GM03348 (cell line): ENCODE data around the gene PNMT.
A peak's percentile ranks its signal among the peaks of the same experiment; 100 is the strongest.

Experiments used
- DNase-seq: peaks from one replicate; pipeline ENCODE4 v3.0.0; 2012; ENCODE audit warnings: low spot score

Gene PNMT

DNA sequence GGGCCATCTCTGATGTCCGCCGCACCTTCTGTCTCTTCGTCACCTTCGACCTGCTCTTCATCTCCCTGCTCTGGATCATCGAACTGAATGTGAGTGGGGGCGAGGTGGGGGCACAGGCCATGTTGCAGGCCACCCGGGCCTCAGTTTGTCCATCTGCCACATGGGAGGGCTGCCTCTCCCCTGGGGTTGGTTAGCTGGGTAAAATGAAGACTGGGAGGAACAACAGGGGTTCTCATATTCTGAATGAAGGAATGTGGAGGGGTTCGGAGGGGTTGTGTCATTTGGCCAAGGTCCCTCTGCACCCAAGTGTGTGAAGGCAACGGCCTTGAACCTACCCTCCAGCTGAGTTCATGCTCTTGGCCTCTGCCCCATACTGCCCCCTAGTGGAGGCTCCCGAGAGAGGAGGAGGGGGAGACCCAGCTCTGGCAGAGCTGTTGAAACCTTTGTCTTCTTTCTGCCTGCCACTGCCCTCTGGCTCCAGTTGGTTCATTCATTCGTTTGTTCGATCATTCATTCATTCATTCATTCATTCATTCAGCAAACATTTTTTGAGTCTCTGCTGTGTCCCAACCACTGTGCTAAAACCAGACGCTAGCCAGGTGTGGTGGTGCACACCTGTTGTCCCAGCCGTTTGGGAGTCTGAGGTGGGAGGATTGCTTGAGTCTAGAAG is 14.5 kb upstream of the PNMT start:
- peak; percentile 85 for DNase-seq

DNA sequence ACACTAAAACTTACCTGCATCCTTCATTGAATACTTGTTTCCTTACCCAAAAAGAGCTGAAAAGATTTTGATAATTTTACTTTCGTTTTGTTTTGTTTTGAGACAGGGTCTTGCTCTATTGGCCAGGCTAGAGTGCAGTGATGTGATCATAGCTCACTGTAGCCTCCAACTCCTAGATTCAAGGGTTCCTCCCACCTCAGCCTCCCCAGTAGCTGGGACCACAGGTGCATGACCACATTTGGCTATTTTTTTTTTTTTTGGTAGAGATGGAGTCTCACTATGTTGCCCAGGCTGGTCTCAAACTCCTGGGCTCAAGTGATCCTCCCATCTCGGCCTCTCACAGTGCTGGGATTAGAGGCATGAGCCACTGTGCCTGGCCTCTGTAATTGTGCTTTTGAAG is 13.1 kb upstream of the PNMT start:
- DNase-seq = no peak

DNA sequence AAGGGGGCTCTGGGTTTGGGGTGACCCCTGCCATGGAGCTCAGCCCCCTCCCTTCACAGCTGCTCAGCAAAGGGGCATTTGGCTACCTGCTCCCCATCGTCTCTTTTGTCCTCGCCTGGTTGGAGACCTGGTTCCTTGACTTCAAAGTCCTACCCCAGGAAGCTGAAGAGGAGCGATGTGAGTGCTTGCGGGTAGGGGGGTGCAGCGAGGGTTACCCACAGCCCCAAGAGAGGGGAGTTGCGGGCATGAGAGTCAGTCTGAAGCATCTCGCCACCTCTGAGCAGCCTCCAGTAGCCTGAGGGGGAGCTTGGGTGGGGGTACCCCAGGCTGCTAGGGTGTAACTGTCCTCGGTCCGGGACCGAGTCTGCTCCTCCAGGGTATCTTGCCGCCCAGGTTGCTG is 9.9 kb upstream of the PNMT start:
- no peak for DNase-seq

GRCh38 chr17:39658760-39659159 is 9.5 kb upstream of the PNMT start:
- no peak for DNase-seq

GRCh38 chr17:39659279-39660010 is 8.8 kb upstream of the PNMT start:
- DNase-seq = no peak

DNA sequence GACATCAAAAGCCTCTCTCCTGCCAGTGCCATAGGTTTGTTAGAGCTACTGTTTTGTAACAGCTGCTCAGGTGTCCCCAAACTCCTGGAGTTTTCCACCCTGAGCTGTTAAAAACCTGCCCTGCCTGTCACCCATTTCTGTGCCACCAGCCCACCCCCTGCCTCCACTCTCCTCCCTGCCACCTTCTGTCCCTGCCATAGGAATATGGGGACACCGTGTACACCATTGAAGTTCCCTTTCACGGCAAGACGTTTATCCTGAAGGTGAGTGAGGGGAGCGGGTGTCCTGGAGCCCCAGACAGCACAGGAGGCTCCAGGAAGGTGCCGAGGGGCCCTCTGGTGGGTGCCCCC is 8.3 kb upstream of the PNMT start:
- no peak for DNase-seq

GRCh38 chr17:39660397-39661385 is 7.6 kb upstream of the PNMT start:
- no peak for DNase-seq

DNA sequence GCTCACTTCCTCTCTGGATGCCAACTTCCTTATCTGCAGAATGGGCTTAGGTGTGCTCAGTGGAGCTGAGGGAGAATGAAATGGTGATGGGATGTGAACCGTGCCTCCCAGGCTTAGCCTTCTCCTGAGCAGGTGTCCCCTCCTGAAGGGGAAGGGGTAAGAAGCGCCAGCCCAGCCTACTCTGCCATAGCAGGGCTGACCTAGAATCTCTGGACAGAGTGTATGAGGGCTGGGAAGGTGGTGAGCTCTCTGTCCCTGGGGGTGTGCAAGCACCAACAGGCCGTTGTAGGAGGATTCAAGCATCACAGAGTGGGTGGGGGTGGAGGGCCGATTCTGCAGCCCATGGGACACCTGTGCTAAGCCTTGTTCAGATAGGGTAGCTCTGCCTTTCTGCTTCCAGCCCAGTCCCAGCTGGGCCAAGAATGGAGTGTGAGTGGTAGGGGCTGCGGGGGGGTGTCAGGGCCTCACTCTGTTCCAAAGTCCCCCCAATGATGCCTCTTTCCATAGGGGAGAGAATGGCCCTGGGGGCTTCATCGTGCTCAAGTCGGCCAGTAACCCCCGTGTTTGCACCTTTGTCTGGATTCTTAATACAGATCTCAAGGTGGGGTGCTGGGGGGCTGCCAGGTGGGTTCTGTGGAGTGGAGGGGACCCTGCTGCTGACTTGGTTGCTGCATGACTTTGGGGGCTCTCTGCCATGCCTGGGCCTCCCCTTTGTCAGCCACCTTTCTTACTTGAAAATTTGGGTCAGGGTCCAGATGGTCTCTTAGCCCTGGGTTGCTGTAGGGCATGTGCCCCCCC is 6.3 kb upstream of the PNMT start:
- no peak for DNase-seq

DNA sequence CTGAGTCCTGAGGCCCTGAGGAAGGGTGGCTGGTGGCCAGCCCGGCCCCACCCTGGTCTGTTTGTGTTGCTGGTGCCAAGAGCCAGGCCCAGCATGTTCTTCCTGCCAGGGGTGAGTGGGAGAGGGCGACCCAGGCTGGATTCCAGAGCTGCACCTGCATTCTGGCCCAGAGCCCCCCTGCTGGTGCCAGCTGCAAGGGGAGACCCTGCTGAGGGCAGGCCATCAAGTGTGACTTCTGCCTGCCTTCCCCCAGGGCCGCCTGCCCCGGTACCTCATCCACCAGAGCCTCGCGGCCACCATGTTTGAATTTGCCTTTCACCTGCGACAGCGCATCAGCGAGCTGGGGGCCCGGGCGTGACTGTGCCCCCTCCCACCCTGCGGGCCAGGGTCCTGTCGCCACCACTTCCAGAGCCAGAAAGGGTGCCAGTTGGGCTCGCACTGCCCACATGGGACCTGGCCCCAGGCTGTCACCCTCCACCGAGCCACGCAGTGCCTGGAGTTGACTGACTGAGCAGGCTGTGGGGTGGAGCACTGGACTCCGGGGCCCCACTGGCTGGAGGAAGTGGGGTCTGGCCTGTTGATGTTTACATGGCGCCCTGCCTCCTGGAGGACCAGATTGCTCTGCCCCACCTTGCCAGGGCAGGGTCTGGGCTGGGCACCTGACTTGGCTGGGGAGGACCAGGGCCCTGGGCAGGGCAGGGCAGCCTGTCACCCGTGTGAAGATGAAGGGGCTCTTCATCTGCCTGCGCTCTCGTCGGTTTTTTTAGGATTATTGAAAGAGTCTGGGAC is 5.5 kb upstream of the PNMT start:
- DNase-seq = no peak

GRCh38 chr17:39663340-39663687 is 4.9 kb upstream of the PNMT start:
- DNase-seq = no peak

GRCh38 chr17:39663688-39664580 is 4.3 kb upstream of the PNMT start:
- no peak for DNase-seq

- DNase-seq = no peak
These were observed 3.4 kb upstream of the PNMT start, which contains the start of gene TCAP for GRCh38 chr17:39664581-39665561. TSS of gene TCAP (plus strand) at chr17:39665349. CDS start at chr17:39665360, 11 bp downstream.

- no peak for DNase-seq
These were observed 2.5 kb upstream of the PNMT start for GRCh38 chr17:39665642-39666224.

DNA sequence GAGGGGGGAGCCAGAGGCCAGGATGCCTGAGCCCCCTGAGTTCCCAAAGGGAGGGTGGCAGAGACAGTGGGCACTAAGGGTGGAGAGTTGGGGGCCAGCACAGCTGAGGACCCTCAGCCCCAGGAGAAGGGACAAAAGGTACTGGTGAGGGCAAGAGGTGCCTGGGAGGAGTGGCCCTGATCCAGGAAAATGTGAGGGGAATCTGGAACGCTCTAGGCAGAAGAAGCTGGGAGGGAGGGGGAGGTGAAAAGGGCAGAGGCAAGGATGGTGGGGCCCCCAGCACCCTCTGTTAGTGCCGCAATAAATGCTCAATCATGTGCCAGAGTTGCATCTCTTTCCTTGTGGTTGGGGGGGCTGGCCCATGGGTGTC is 2.0 kb upstream of the PNMT start:
- no peak for DNase-seq

DNA sequence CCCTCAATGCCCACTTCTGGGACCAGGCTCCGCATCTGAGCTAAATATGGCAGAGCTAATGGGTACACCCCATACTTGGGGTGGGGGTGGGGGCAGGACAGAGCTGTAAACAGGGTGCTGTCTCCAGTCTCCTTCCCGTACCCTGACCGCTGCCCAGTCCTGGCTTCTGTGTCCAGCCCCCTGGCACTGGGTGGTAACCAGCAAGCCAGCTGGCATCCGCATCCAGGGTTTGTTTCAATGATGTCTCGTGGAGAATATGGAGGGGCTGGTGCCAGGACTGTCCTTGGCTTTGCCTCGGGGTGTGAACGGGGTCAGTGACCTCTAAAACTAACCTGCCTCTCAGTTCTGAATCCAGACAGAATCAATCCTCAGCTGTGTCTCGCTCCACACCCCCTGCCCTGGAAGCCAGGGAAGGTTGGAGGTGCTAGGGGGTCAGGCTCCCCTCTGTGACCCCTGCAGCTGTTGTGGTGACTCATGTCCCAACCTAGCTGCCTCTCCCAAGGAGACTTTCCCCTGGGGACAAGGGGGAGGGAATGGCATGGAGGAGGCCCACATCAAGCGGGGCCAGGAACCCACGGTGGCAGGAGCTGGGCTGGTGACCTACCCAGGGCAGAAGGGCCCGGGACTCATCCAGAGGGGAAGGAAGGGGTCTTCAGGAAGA is 1.5 kb upstream of the PNMT start:
- DNase-seq = no peak

GRCh38 chr17:39667262-39667944 is 850 bp upstream of the PNMT start:
- no peak for DNase-seq
